Raji (cell line): Measurements from ENCODE around the gene NUBPL.

ENCODE experiments used
- POLR2A ChIP-seq: IDR thresholded peaks from 2 replicates; pipeline ENCODE4 v1.6.1; 2011; ENCODE audit warnings: low read depth, low read length, control low read depth; ENCODE audit not compliant: insufficient read depth

Gene NUBPL

DNA sequence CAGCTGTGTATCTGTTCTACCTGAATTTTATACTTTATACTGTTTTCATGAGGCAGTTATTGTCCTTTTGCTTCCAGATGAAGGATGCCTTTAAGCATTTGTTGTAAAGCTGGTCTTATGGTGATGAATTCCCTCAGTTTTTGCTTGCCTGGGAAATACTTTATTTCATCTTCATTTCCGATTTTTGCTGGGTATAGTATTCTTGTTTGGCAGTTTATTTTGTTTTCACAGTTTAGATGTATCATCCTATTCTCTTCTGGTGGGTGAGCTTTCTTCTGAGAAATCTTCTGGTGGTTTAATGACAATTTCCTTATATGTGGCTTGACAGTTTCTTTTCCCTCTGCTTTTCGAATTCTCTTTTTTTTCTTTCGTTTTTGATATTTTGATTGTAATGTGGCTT, 188.1 kb downstream of the NUBPL start:
- TF ChIP-seq POLR2A: no peak

DNA sequence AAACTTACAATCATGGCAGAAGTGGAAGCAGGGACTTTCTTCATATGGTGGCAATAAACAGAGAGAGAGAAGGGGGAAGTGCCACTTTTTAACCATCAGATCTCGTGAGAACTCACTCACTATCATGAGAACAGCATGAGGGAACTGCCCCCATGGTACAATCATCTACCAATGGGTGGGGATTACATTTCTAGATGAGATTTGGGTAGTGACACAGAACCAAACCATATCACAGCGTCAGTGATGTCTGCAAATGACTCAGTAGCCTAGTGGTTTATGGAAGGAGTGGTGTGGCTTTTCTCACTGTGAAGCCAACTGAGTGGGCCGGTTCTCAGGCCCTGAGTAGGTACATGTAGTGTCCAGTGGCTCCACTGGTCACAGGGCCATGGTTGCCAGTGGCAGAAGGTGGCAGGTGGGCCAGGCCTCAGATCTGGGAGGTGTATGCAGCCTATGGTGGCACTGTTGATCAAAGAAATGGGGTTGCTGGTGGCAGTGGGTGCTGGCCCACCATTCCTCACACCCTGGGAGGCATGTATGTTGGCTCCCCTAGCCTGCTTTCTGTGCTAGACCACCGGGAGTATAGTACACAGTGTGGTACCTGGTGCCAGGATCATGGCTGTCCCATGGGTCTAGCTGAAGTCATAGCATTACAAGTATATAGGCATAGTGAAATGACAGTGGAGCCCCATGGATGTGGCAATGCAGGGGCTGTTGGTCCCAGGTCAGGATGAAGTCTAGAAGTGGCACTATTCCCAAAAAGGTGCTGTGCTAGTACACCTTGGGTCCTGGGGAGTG, 191.9 kb downstream of the NUBPL start:
- no peak for TF ChIP-seq POLR2A

GRCh38 chr14:31758941-31759340, 197.7 kb downstream of the NUBPL start:
- no peak for TF ChIP-seq POLR2A

DNA sequence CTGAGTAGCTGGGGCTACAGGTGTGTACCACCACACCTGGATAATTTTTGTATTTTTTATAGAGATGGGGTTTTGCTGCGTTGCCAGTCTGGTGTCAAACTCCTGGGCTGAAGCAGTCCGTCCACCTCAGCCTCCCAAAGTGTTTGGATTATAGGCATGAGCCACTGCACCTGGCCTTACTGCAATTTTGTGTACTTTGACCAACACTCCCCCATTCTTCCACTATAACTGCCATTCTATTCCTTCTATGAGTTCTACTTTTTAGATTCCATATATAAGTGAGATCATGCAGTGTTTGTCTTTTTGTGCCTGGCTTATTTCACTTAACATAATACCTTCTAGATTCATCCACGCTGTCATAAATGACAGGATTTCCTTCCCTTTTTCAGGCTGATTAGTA, 199.1 kb downstream of the NUBPL start:
- no peak for TF ChIP-seq POLR2A

- no peak for TF ChIP-seq POLR2A
These were observed 200.1 kb downstream of the NUBPL start for GRCh38 chr14:31761325-31761724.

DNA sequence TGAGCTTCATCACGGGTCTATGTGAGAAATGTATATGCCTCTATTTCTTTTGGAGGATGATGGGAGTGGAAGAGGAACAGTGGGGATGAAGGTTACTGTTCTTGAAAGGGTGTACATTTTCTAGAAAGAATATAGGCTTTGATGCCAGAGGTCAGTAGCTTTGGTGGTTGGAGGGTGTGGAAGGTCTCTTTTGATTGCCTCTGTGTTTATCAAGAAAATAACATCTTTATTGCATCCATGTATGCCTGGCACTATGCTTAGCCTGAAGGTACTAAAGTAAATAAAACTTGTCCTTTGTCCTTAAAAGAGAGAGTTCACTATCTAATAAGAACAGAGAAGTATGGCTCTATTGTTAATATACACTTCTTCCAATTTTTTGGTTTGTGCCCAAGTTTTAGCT, 201.8 kb downstream of the NUBPL start:
- no peak for TF ChIP-seq POLR2A

DNA sequence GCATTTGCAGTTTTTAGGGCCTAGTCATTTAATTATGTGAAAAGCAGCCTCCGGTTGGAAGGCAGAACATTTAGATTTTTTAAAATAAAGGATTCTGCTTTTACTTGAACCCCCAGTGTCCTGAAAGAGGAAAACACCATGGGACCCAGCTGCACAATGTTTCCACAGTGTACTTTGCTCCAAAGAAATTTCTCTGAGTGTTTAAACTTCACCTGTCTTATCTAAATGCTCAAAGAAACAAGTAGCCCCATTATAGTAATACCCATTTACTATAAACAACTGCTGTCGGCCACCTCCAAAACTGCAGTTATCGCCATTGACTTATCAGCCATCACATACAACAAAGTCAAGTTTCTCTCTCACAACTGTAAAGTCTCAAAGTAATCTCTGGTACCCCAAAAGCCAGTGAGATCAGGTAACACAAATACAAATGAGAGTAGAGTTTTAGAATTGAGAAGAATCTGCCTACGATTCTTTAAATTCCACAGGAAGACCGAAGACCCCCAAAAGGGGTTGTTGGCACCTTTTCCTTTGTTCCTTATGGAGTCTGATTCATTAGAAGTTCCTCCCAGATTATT, 205.2 kb downstream of the NUBPL start:
- no peak for TF ChIP-seq POLR2A

DNA sequence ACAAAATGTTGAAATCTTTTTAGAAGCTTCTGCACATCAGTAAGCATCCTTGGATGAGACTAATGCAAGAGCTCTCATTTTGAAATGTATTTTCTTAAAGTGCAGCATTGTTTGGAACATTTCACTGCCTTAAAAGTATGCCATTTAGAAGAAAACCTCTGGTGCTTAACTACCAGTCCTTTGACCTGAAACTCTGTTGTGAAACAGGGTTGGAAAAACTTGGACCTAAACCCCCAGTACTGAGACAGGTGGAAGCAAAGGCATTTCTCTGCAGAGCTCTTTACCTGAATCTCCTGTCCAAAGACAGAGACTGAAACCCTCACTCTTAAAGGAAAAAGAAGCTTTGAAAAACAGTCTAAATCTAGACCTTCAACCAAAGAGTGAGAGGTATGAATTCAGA, 207.2 kb downstream of the NUBPL start:
- no peak for TF ChIP-seq POLR2A

- no peak for TF ChIP-seq POLR2A
These were observed 209.1 kb downstream of the NUBPL start for GRCh38 chr14:31770271-31770670.

GRCh38 chr14:31774567-31774966, 213.4 kb downstream of the NUBPL start:
- no peak for TF ChIP-seq POLR2A

GRCh38 chr14:31777312-31777711, 216.1 kb downstream of the NUBPL start:
- TF ChIP-seq POLR2A: no peak

DNA sequence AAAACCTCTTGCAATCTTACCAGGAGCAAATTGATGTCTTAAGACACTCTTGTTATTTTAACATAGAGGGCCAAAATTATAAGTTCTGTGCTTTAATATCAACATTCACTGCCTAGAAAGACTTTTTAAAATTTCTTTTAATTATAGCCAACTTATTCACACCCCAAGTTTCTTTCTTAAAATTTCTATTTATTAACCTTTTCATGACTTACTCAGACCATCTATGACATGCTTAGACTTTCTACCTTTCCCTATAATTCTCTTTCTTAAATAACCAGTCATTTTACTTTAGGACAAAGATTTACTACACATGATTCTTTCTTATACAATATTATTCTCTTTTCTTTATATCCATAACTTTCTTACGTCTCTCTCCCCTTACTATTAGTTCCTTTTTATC, 220.4 kb downstream of the NUBPL start:
- TF ChIP-seq POLR2A: no peak

GRCh38 chr14:31785574-31785973, 224.4 kb downstream of the NUBPL start:
- no peak for TF ChIP-seq POLR2A

GRCh38 chr14:31787377-31787776, 226.2 kb downstream of the NUBPL start:
- no peak for TF ChIP-seq POLR2A

DNA sequence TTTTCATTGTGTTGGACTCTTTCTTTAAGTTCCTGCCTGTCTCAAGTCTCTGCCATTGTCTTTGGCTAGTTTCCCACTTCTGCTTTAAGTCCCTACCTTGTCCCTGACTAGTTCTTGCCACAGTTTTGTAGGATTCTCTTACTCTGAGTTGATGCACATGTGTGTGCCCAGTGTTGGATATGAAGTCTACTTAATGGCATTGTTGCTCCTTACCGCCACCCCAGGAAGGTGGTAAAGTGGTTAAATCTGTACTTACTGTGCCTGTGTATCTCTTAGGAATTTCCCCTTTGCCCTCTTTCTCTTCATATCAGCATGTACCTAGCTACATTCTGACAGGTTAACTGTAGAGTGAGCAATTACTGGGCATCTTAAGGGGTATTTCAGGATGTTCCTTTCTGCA, 227.1 kb downstream of the NUBPL start:
- no peak for TF ChIP-seq POLR2A

- no peak for TF ChIP-seq POLR2A
These were observed 231.5 kb downstream of the NUBPL start for GRCh38 chr14:31792726-31793125.

DNA sequence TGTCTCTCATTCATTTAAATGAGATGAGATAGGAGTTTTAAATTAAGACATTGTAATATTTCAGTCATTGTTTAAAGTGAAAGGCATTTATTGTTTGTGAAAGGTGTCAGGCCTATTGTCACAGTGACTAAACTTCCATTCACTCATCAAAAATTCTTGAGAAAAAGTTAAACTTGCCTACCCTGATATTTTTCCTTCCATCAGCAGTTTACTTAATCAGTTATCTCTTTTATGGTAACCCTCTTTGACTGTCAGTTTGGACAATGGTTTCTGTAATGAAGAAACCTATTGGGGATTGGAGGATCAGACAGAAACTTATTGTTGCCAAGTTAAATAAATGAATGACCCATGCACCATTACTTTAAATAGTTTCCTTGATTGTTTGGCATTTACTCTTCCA, 241.6 kb downstream of the NUBPL start:
- TF ChIP-seq POLR2A: no peak

DNA sequence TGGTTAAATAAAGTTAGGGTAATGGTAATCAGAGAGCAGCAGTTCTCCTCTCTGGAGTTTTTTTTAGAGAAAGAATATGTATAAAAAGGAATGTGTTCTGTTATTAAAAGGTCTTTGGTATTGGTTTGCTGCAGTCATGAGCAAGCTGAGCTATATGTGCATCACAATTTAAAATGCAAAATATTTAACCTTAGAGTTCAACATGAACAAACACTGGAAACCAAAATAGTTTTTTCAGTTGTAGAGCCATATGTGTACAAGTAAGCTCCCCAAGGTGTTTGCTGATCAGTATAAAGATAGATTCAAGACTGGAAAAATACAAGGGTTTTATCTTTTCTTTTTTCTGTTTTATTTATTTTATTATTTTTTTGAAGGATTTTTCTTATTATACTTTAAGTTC, 245.0 kb downstream of the NUBPL start:
- no peak for TF ChIP-seq POLR2A

DNA sequence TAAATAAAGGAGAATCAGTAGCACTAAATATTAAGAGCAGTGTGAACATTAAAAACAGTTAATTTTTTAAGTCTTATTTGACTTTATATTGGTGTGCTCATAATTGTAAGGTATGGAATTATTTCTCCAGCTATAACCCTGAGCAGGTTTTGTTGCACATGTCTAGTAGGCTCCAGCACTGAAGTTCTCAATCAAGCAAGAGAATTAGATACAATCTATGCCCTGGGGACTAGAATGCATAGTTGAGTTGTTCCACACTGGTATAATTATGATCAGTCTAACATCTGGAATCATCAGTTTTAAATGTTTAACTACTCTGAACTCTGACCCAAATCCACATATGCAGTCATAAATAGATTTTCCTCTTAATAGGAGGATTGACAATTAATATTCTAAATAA, 258.1 kb downstream of the NUBPL start:
- no peak for TF ChIP-seq POLR2A
